Neural cell (in vitro differentiated cells): ENCODE results near the gene ARMC2. TPM values are rescaled to one million over a fixed set of nuclear protein-coding genes. Genes with fewer than 3 reads are reported as not detected.

Experiments
- H2AFZ ChIP-seq: fragments of 200-600, 300-800 bp; sonication (generic), shearing (Covaris generic); 2 replicates; pipeline ENCODE4 v1.6.0; 2014; ENCODE audit warnings: low read depth, mild to moderate bottlenecking, antibody characterized with exemption, low read length, moderate library complexity
- H3F3A ChIP-seq: fragments of 200-600 bp; shearing (Covaris generic); 2 replicates; pipeline ENCODE4 v1.6.1; 2016; ENCODE audit warnings: mild to moderate bottlenecking, moderate library complexity, mixed read lengths, antibody characterized with exemption, low read length; ENCODE audit not compliant: insufficient read depth, poor library complexity, severe bottlenecking
- H3K27ac ChIP-seq: fragments of 200-600, 300-800 bp; sonication (generic), shearing (Covaris generic); 2 replicates; pipeline ENCODE4 v1.5.1; 2014; ENCODE audit warnings: mild to moderate bottlenecking, low read length, moderate library complexity
- H3K27me3 ChIP-seq: fragments of 300-800, 200-600 bp; sonication (generic), shearing (Covaris generic); 2 replicates; pipeline ENCODE4 v1.6.0; 2014; ENCODE audit warnings: mild to moderate bottlenecking, low read depth, low read length, moderate library complexity; ENCODE audit not compliant: insufficient read depth
- H3K36me3 ChIP-seq: fragments of 300-800, 200-600 bp; sonication (generic), shearing (Covaris generic); 2 replicates; pipeline ENCODE4 v1.5.1; 2014; ENCODE audit warnings: mild to moderate bottlenecking, antibody characterized with exemption, low read length, moderate library complexity; ENCODE audit not compliant: insufficient read depth
- H3K4me2 ChIP-seq: fragments of 300-800, 200-600 bp; sonication (generic), shearing (Covaris generic); 2 replicates; pipeline ENCODE4 v1.6.0; 2014; ENCODE audit warnings: mild to moderate bottlenecking, low read length
- H3K4me3 ChIP-seq: fragments of 300-800, 200-600 bp; sonication (generic), shearing (Covaris generic); 2 replicates; pipeline ENCODE4 v1.5.1; 2014; ENCODE audit warnings: mild to moderate bottlenecking, low read length, moderate library complexity
- H3K79me2 ChIP-seq: fragments of 200-600 bp; shearing (Covaris generic); replicated peaks from 2 replicates; pipeline ENCODE4 v1.6.0; 2014; ENCODE audit warnings: mild to moderate bottlenecking, low read length, moderate library complexity; ENCODE audit not compliant: insufficient read depth
- H3K9ac ChIP-seq: fragments of 300-800, 200-600 bp; sonication (generic), shearing (Covaris generic); 2 replicates; pipeline ENCODE4 v1.6.1; 2016; ENCODE audit warnings: mild to moderate bottlenecking, low read length, mixed read lengths
- H3K9me2 ChIP-seq: fragments of 200-600 bp; shearing (Covaris generic); 2 replicates; pipeline ENCODE4 v1.6.1; 2016; ENCODE audit warnings: mild to moderate bottlenecking, low read length, mixed read lengths; ENCODE audit not compliant: insufficient read depth
- H3K9me3 ChIP-seq: fragments of 200-600, 300-800 bp; sonication (generic), shearing (Covaris generic); 2 replicates; pipeline ENCODE4 v1.6.1; 2016; ENCODE audit warnings: mild to moderate bottlenecking, mixed run types, low read length, moderate library complexity, mixed read lengths
- H4K20me1 ChIP-seq: fragments of 200-600 bp; shearing (Covaris generic); 2 replicates; pipeline ENCODE4 v1.6.1; 2016; ENCODE audit warnings: mild to moderate bottlenecking, mixed run types; ENCODE audit not compliant: insufficient read depth
- CTCF ChIP-seq: fragments of 450-650 bp; IDR thresholded peaks from 2 replicates; pipeline ENCODE4 v1.5.1; 2014; ENCODE audit warnings: antibody characterized with exemption, mild to moderate bottlenecking, moderate library complexity; ENCODE audit not compliant: poor library complexity, severe bottlenecking
- EP300 ChIP-seq: fragments of 450-650 bp; conservative IDR thresholded peaks from 2 replicates; pipeline ENCODE4 v1.6.1; 2014; ENCODE audit warnings: antibody characterized with exemption, mild to moderate bottlenecking, moderate library complexity; ENCODE audit not compliant: poor library complexity, severe bottlenecking
- EZH2 ChIP-seq: fragments of 200-600, 300-800 bp; shearing (Covaris generic), sonication (generic); IDR thresholded peaks from 2 replicates; pipeline ENCODE4 v1.6.1; 2014; ENCODE audit warnings: antibody characterized with exemption, low read length, borderline replicate concordance, mild to moderate bottlenecking; ENCODE audit not compliant: insufficient read depth, poor library complexity, severe bottlenecking
- MXI1 ChIP-seq: fragments of 450-650 bp; conservative IDR thresholded peaks from 2 replicates; pipeline ENCODE4 v1.6.1; 2014; ENCODE audit warnings: antibody characterized with exemption, mild to moderate bottlenecking; ENCODE audit not compliant: poor library complexity, severe bottlenecking
- POLR2AphosphoS5 ChIP-seq: IDR thresholded peaks from 2 replicates; pipeline ENCODE4 v1.6.1; 2012
- RAD21 ChIP-seq: fragments of 450-650 bp; conservative IDR thresholded peaks from 2 replicates; pipeline ENCODE4 v1.6.1; 2014; ENCODE audit warnings: antibody characterized with exemption, mild to moderate bottlenecking, moderate library complexity
- REST ChIP-seq: IDR thresholded peaks from 2 replicates; pipeline ENCODE4 v1.6.1; 2012; ENCODE audit warnings: borderline replicate concordance
- SMC3 ChIP-seq: fragments of 450-650 bp; conservative IDR thresholded peaks from 2 replicates; pipeline ENCODE4 v1.6.1; 2014; ENCODE audit warnings: antibody characterized with exemption, mild to moderate bottlenecking, moderate library complexity; ENCODE audit not compliant: poor library complexity
- TAF1 ChIP-seq: IDR thresholded peaks from 2 replicates; pipeline ENCODE4 v1.6.1; 2012; ENCODE audit warnings: low read depth
- polyA plus RNA-seq: library from polyadenylated mRNA; depleted of rRNA; stranded (reverse); fragments of >200 nt; gene quantifications from 2 replicates; pipeline ENCODE4 v1.2.3, GENCODE V29; 2014

The ARMC2 gene
- polyA plus RNA-seq, 1 donor from 2014 or later = 18.6 TPM

DNA sequence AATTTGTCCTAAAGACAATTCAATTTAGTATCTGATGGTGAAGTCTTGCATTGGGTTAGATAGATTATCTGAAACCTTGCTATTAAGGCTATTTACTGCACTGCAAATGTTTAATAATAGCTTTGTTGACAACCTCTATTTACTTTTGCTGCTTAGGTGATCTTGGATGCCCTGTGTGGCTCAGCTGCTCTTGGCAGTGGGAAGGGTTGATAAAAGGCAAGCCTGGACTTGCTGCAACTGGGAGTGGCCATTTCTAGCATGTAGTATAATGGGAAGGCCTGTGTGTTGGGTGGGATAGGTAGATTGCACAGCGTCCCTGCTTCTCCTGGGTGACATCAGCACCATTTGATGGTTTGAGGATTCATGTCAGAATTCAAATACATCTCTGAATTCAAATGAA lies 49.1 kb downstream of the ARMC2 start:
- Histone ChIP-seq H3K27ac (no peak overlapping the region), H3K4me2 (no peak overlapping the region), H3K4me3 (no peak overlapping the region), H3F3A (no peaks in the 10 kb centered on the region), H3K27me3 (no peaks in the 10 kb centered on the region), H2AFZ (no peak overlapping the region), H4K20me1 (no peaks in the 10 kb centered on the region), H3K9ac (no peak overlapping the region), H3K36me3 (no peaks in the 10 kb centered on the region), H3K79me2 (no peaks in the 10 kb centered on the region), H3K9me3 (no peaks in the 10 kb centered on the region), H3K9me2 (no peaks in the 10 kb centered on the region)
- TF ChIP-seq POLR2AphosphoS5 (no peak), RAD21 (no peak), EP300 (no peak), REST (no peak), TAF1 (no peak), CTCF (no peak), MXI1 (no peak)

DNA sequence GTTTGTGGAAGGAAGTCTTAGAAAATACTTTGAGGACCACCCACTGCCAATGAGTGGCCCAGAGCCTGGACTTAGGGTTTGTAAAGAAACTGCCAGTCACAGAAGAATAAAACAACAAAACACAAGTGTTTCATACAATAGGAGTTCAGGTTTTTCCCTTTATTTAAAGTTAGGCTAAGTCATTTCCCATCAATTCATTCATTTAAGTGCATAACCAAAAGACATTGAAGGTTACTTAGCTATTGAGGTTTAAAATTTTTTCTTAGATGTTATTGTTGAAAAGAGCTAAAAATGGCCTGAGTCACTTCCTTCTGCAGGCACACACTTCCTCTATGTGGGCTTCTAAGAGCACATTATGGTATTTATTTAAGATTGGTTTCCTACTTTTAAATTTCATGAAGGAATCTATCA lies 54.2 kb downstream of the ARMC2 start:
- no peak overlapping the region for H2AFZ ChIP-seq
- no peak overlapping the region for H3K9ac ChIP-seq
- no peaks in the 10 kb centered on the region for H4K20me1 ChIP-seq

More for the DNA sequence above, 54.2 kb downstream of the ARMC2 start:
- no peaks in the 10 kb centered on the region for H3K36me3 ChIP-seq
- no peak overlapping the region for H3K4me2 ChIP-seq
- H3K9me3 ChIP-seq = no peaks in the 10 kb centered on the region
- TF ChIP-seq EZH2 = no peak
- no peak for TF ChIP-seq RAD21
- TF ChIP-seq CTCF = no peak
- no peak for TF ChIP-seq EP300
- no peak for TF ChIP-seq REST
- no peak for TF ChIP-seq TAF1
- TF ChIP-seq MXI1 = no peak
- no peak for TF ChIP-seq SMC3
- TF ChIP-seq POLR2AphosphoS5 = no peak
- H3K9me2 ChIP-seq = no peaks in the 10 kb centered on the region
- H3K27me3 ChIP-seq = no peaks in the 10 kb centered on the region
- no peaks in the 10 kb centered on the region for H3K79me2 ChIP-seq
- no peak overlapping the region for H3K27ac ChIP-seq
- no peak overlapping the region for H3K4me3 ChIP-seq
- no peaks in the 10 kb centered on the region for H3F3A ChIP-seq
